GM12864 (cell line): Measurements from ENCODE around the gene OPN4.

Source experiments
- DNase-seq: peaks from one replicate; pipeline ENCODE4 v3.0.0-alpha.2; 2011; ENCODE audit warnings: low read depth
- H3K4me3 ChIP-seq: 2 replicates; pipeline ENCODE4 v1.5.1; 2011; ENCODE audit warnings: mild to moderate bottlenecking, low read depth, low read length, control low read depth
- CTCF ChIP-seq: IDR thresholded peaks from 2 replicates; pipeline ENCODE4 v1.5.1; 2011; ENCODE audit warnings: low read depth, mild to moderate bottlenecking, moderate library complexity, low read length, control low read depth, inconsistent platforms; ENCODE audit errors: missing control alignments

OPN4 gene

GRCh38 chr10:86708068-86708782, 53.9 kb downstream of the OPN4 start:
- H3K4me3 ChIP-seq = no peak overlapping the region
- no peak for TF ChIP-seq CTCF
- no peak for DNase-seq

GRCh38 chr10:86708783-86709380, 54.5 kb downstream of the OPN4 start:
- no peak for TF ChIP-seq CTCF
- DNase-seq = no peak
- H3K4me3 ChIP-seq = no peak overlapping the region

GRCh38 chr10:86709396-86710185, 55.2 kb downstream of the OPN4 start:
- TF ChIP-seq CTCF = no peak
- no peak overlapping the region for H3K4me3 ChIP-seq
- no peak for DNase-seq

GRCh38 chr10:86710987-86711512, 56.7 kb downstream of the OPN4 start:
- TF ChIP-seq CTCF = peak; percentile 80
- peak overlapping the region; percentile 61 for H3K4me3 ChIP-seq
- peak; percentile 46 for DNase-seq

GRCh38 chr10:86711513-86712316, 57.4 kb downstream of the OPN4 start:
- TF ChIP-seq CTCF = no peak
- H3K4me3 ChIP-seq = peak overlapping the region; percentile 61
- DNase-seq = no peak

- DNase-seq = peak; percentile 63
- TF ChIP-seq CTCF = no peak
- peak overlapping the region; percentile 61 for H3K4me3 ChIP-seq
These were observed 58.0 kb downstream of the OPN4 start for GRCh38 chr10:86712317-86712707.
